WTC11 (cell line): ENCODE results near the gene MEGF11. TPM values are rescaled to one million over a fixed set of nuclear protein-coding genes. Genes with fewer than 3 reads are reported as not detected.

Experiments used
- ATAC-seq: fragments of 200-7000 bp; cut with Tn5 transposase; 2 replicates; pipeline ENCODE4 v1.10.0; 2021; ENCODE audit warnings: mild to moderate bottlenecking, moderate library complexity
- CTCF ChIA-PET: fragments of 300-600 bp; sonication (Branson Sonifier 250); formaldehyde crosslinking; loops from one replicate; lab custom pipeline; 2021; ENCODE audit warnings: antibody characterized with exemption; lab: Charles Lee
- POLR2A ChIA-PET: fragments of 350-600 bp; sonication (Branson Sonifier 250); formaldehyde crosslinking; loops from one replicate; lab custom pipeline; 2021; ENCODE audit warnings: antibody characterized with exemption; lab: Charles Lee
- DNase-seq: peaks from one replicate; pipeline ENCODE4 v3.0.0; 2021; ENCODE audit warnings: low spot score
- H3K27ac Mint-ChIP-seq: 2 replicates; pipeline ENCODE4 v1.8.0; 2021; ENCODE audit warnings: mixed read lengths
- H3K27me3 Mint-ChIP-seq: 2 replicates; pipeline ENCODE4 v1.8.0; 2021; ENCODE audit warnings: low read depth, mild to moderate bottlenecking, moderate library complexity, mixed read lengths
- H3K36me3 Mint-ChIP-seq: 2 replicates; pipeline ENCODE4 v1.8.0; 2021; ENCODE audit warnings: mixed read lengths
- H3K4me1 Mint-ChIP-seq: 2 replicates; pipeline ENCODE4 v1.8.0; 2022; ENCODE audit warnings: mixed read lengths
- H3K4me3 Mint-ChIP-seq: 2 replicates; pipeline ENCODE4 v1.8.0; 2021; ENCODE audit warnings: mild to moderate bottlenecking, moderate library complexity, mixed read lengths
- H3K9me3 Mint-ChIP-seq: 2 replicates; pipeline ENCODE4 v1.8.0; 2021; ENCODE audit warnings: mixed read lengths
- E2F1 ChIP-seq: sonication (generic); formaldehyde crosslinking; IDR thresholded peaks from 2 replicates; pipeline ENCODE4 v1.8.0; 2022; ENCODE audit warnings: mild to moderate bottlenecking, missing genetic modification reagents
- E2F5 ChIP-seq: sonication (generic); formaldehyde crosslinking; IDR thresholded peaks from 2 replicates; pipeline ENCODE4 v1.8.1; 2022; ENCODE audit warnings: mild to moderate bottlenecking, moderate library complexity, missing genetic modification reagents
- ELF4 ChIP-seq: sonication (generic); formaldehyde crosslinking; IDR thresholded peaks from 2 replicates; pipeline ENCODE4 v1.8.1; 2022; ENCODE audit warnings: low read depth, mild to moderate bottlenecking, moderate library complexity, missing genetic modification reagents
- EMX1 ChIP-seq: fragments of 250-450 bp; sonication (Bioruptor Pico); IDR thresholded peaks from 2 replicates; pipeline ENCODE4 v1.8.0; 2021; ENCODE audit warnings: mild to moderate bottlenecking
- ETV6 ChIP-seq: sonication (generic); formaldehyde crosslinking; IDR thresholded peaks from 2 replicates; pipeline ENCODE4 v1.8.1; 2022; ENCODE audit warnings: mild to moderate bottlenecking, missing genetic modification reagents
- FOXK1 ChIP-seq: sonication (generic); formaldehyde crosslinking; IDR thresholded peaks from 2 replicates; pipeline ENCODE4 v1.8.0; 2022; ENCODE audit warnings: mild to moderate bottlenecking, moderate library complexity, missing genetic modification reagents
- FOXP1 ChIP-seq: sonication (generic); formaldehyde crosslinking; IDR thresholded peaks from 2 replicates; pipeline ENCODE4 v1.8.0; 2022; ENCODE audit warnings: missing genetic modification reagents, mild to moderate bottlenecking, moderate library complexity, borderline replicate concordance
- GRHL2 ChIP-seq: fragments of 250-450 bp; sonication (Bioruptor Pico); IDR thresholded peaks from 2 replicates; pipeline ENCODE4 v1.8.0; 2022; ENCODE audit warnings: mild to moderate bottlenecking, moderate library complexity; ENCODE audit not compliant: insufficient replicate concordance, severe bottlenecking
- JAZF1 ChIP-seq: fragments of 250-450 bp; sonication (Bioruptor Pico); IDR thresholded peaks from 2 replicates; pipeline ENCODE4 v1.9.0; 2021; ENCODE audit warnings: moderate library complexity, mild to moderate bottlenecking, inconsistent platforms
- MAX ChIP-seq: sonication (generic); formaldehyde crosslinking; IDR thresholded peaks from 2 replicates; pipeline ENCODE4 v1.8.0; 2022; ENCODE audit warnings: mild to moderate bottlenecking, missing genetic modification reagents
- MLX ChIP-seq: sonication (generic); formaldehyde crosslinking; IDR thresholded peaks from 2 replicates; pipeline ENCODE4 v1.8.1; 2023; ENCODE audit warnings: mild to moderate bottlenecking, missing genetic modification reagents, moderate library complexity
- MXD4 ChIP-seq: fragments of 250-450 bp; sonication (Bioruptor Pico); IDR thresholded peaks from 2 replicates; pipeline ENCODE4 v1.8.0; 2021; ENCODE audit warnings: mild to moderate bottlenecking, moderate library complexity, borderline replicate concordance
- MYBL2 ChIP-seq: sonication (generic); formaldehyde crosslinking; IDR thresholded peaks from 2 replicates; pipeline ENCODE4 v1.8.1; 2023; ENCODE audit warnings: mild to moderate bottlenecking, moderate library complexity, missing genetic modification reagents
- NR3C1 ChIP-seq: sonication (generic); formaldehyde crosslinking; conservative IDR thresholded peaks from 2 replicates; pipeline ENCODE4 v1.8.1; 2023; ENCODE audit warnings: low read depth, mild to moderate bottlenecking, missing genetic modification reagents
- RELA ChIP-seq: sonication (generic); formaldehyde crosslinking; IDR thresholded peaks from 2 replicates; pipeline ENCODE4 v1.8.1; 2022; ENCODE audit warnings: missing genetic modification reagents, mild to moderate bottlenecking, borderline replicate concordance
- SMAD4 ChIP-seq: sonication (generic); formaldehyde crosslinking; IDR thresholded peaks from 2 replicates; pipeline ENCODE4 v1.8.0; 2022; ENCODE audit warnings: mild to moderate bottlenecking, missing genetic modification reagents
- TP53 ChIP-seq: sonication (generic); formaldehyde crosslinking; IDR thresholded peaks from 2 replicates; pipeline ENCODE4 v1.8.1; 2023; ENCODE audit warnings: mild to moderate bottlenecking, missing genetic modification reagents
- USF2 ChIP-seq: sonication (generic); formaldehyde crosslinking; IDR thresholded peaks from 2 replicates; pipeline ENCODE4 v1.8.1; 2023; ENCODE audit warnings: mild to moderate bottlenecking, missing genetic modification reagents, moderate library complexity
- ZNF121 ChIP-seq: sonication (generic); formaldehyde crosslinking; IDR thresholded peaks from 2 replicates; pipeline ENCODE4 v1.8.0; 2023; ENCODE audit warnings: missing genetic modification reagents
- ZNF232 ChIP-seq: sonication (generic); formaldehyde crosslinking; IDR thresholded peaks from 2 replicates; pipeline ENCODE4 v1.8.0; 2022; ENCODE audit warnings: mild to moderate bottlenecking, missing genetic modification reagents
- ZNF281 ChIP-seq: sonication (generic); formaldehyde crosslinking; IDR thresholded peaks from 2 replicates; pipeline ENCODE4 v1.8.0; 2023; ENCODE audit warnings: mild to moderate bottlenecking, missing genetic modification reagents
- ZNF396 ChIP-seq: fragments of 250-450 bp; sonication (Bioruptor Pico); IDR thresholded peaks from 2 replicates; pipeline ENCODE4 v1.8.0; 2021; ENCODE audit warnings: mild to moderate bottlenecking, moderate library complexity, borderline replicate concordance
- ZNF416 ChIP-seq: fragments of 250-450 bp; sonication (Bioruptor Pico); IDR thresholded peaks from 2 replicates; pipeline ENCODE4 v1.9.0; 2021; ENCODE audit warnings: mild to moderate bottlenecking, inconsistent platforms
- ZNF425 ChIP-seq: fragments of 250-450 bp; sonication (Bioruptor Pico); conservative IDR thresholded peaks from 2 replicates; pipeline ENCODE4 v1.9.0; 2021; ENCODE audit warnings: mild to moderate bottlenecking
- ZSCAN18 ChIP-seq: fragments of 250-450 bp; sonication (Bioruptor Pico); IDR thresholded peaks from 2 replicates; pipeline ENCODE4 v2.1.2; 2022; ENCODE audit warnings: mild to moderate bottlenecking, moderate library complexity
- total RNA-seq: library from RNA; stranded (reverse); gene quantifications from 3 replicates; pipeline ENCODE4 v1.2.3, GENCODE V29; 2021

Gene MEGF11
- total RNA-seq, 1 experiment from 2014 or later = 3.3 TPM

GRCh38 chr15:65902373-65902772 is 351.2 kb downstream of the MEGF11 start (continued):
- TF ChIP-seq JAZF1 (CRISPR knock-in tag) (no peak), MYBL2 (CRISPR knock-in tag) (no peak)

GRCh38 chr15:65901836-65902235 is 351.7 kb downstream of the MEGF11 start:
- Mint-ChIP-seq H3K9me3 (no peaks in the 10 kb centered on the region), H3K4me1 (peaks cover 24% of the 10 kb centered on the region), H3K4me3 (no peak overlapping the region), H3K27ac (peak overlapping the region; percentile 32), H3K27me3 (no peaks in the 10 kb centered on the region), H3K36me3 (peaks cover 32% of the 10 kb centered on the region)
- POLR2A ChIA-PET = no interaction called here
- CTCF ChIA-PET = interaction anchor here (0.6 to 1.8 kb wide), 5 partner anchors 15 to 250 kb away, joined by 3 to 12 read pairs (median 4); no protein-coding TSS in a partner anchor
- DNase-seq (no peak), ATAC-seq (no peak)
- no peak for TF ChIP-seq MYBL2 (CRISPR knock-in tag)
- no peak for TF ChIP-seq ZSCAN18 (CRISPR knock-in tag)
- no peak for TF ChIP-seq E2F5 (CRISPR knock-in tag)
- no peak for TF ChIP-seq ZNF396 (CRISPR knock-in tag)
- TF ChIP-seq MAX (CRISPR knock-in tag) = no peak
- no peak for TF ChIP-seq GRHL2
- TF ChIP-seq NR3C1 (CRISPR knock-in tag) = no peak
- TF ChIP-seq ZNF416 (CRISPR knock-in tag) = no peak
- TF ChIP-seq ETV6 (CRISPR knock-in tag) = no peak
- no peak for TF ChIP-seq ZNF281
- TF ChIP-seq ZNF121 (CRISPR knock-in tag) = no peak
- no peak for TF ChIP-seq EMX1 (CRISPR knock-in tag)
- no peak for TF ChIP-seq SMAD4 (CRISPR knock-in tag)
- no peak for TF ChIP-seq MXD4 (CRISPR knock-in tag)

- Mint-ChIP-seq H3K27me3 (no peaks in the 10 kb centered on the region), H3K4me1 (peaks cover 22% of the 10 kb centered on the region), H3K36me3 (peaks cover 32% of the 10 kb centered on the region), H3K27ac (no peak overlapping the region), H3K9me3 (no peaks in the 10 kb centered on the region), H3K4me3 (no peak overlapping the region)
- ChIA-PET POLR2A (no interaction called here), CTCF (interaction anchor here (1.6 to 1.8 kb wide), 2 partner anchors 15 to 39 kb away, joined by 9 to 12 read pairs; no protein-coding TSS in a partner anchor)
- ATAC-seq = no peak
- TF ChIP-seq TP53 (CRISPR knock-in tag) (no peak), MLX (CRISPR knock-in tag) (no peak), ELF4 (CRISPR knock-in tag) (no peak), EMX1 (CRISPR knock-in tag) (no peak), RELA (no peak), ZNF232 (CRISPR knock-in tag) (no peak), FOXK1 (CRISPR knock-in tag) (no peak), E2F1 (CRISPR knock-in tag) (no peak), USF2 (CRISPR knock-in tag) (no peak), FOXP1 (CRISPR knock-in tag) (no peak), ZNF425 (CRISPR knock-in tag) (no peak)
- DNase-seq = no peak
These were observed 352.2 kb downstream of the MEGF11 start for GRCh38 chr15:65901336-65901735.
